Activated T-cell treated with anti-CD3 and anti-CD28 coated beads for 48 hours (primary cell): ENCODE data around the gene C12orf57.

Experiments used
- DNase-seq: peaks from one replicate; pipeline ENCODE4 v3.0.0-alpha.2; 2020; ENCODE audit warnings: low read depth

Gene C12orf57

GRCh38 chr12:6917491-6918231 is 26.2 kb upstream of the C12orf57 start:
- no peak for DNase-seq

GRCh38 chr12:6919588-6919987 is 24.2 kb upstream of the C12orf57 start:
- DNase-seq, result no peak

GRCh38 chr12:6921539-6921938 is 22.3 kb upstream of the C12orf57 start:
- no peak for DNase-seq

- no peak for DNase-seq
Measured at GRCh38 chr12:6921996-6922946, 21.6 kb upstream of the C12orf57 start.

- no peak for DNase-seq
Measured at GRCh38 chr12:6923003-6923732, 20.7 kb upstream of the C12orf57 start.

GRCh38 chr12:6923851-6924250 is 20.0 kb upstream of the C12orf57 start:
- no peak for DNase-seq

- DNase-seq, result no peak
Measured at GRCh38 chr12:6925239-6925539, 18.6 kb upstream of the C12orf57 start.

GRCh38 chr12:6925540-6926279 is 18.1 kb upstream of the C12orf57 start:
- no peak for DNase-seq

GRCh38 chr12:6927379-6928021 is 16.3 kb upstream of the C12orf57 start, which contains the start of gene ATN1:
ATN1 (plus strand) TSS chr12:6927959; CDS start chr12:6934002, 6,043 bp downstream.
- DNase-seq, result peak; percentile 32

GRCh38 chr12:6928022-6928702 is 15.7 kb upstream of the C12orf57 start:
- DNase-seq, result no peak

- DNase-seq, result no peak
Measured at GRCh38 chr12:6928703-6929407, 15.0 kb upstream of the C12orf57 start.

- no peak for DNase-seq
Measured at GRCh38 chr12:6929466-6930452, 14.1 kb upstream of the C12orf57 start.

GRCh38 chr12:6932766-6933165 is 11.1 kb upstream of the C12orf57 start:
- DNase-seq, result no peak

GRCh38 chr12:6934110-6934509 is 9.7 kb upstream of the C12orf57 start:
- DNase-seq, result no peak

GRCh38 chr12:6935371-6936193 is 8.2 kb upstream of the C12orf57 start:
- DNase-seq, result no peak

GRCh38 chr12:6936194-6936635 is 7.6 kb upstream of the C12orf57 start:
- no peak for DNase-seq

GRCh38 chr12:6936636-6937480 is 7.0 kb upstream of the C12orf57 start:
- DNase-seq, result no peak
